Posterior vena cava (tissue), 2 donors: ENCODE measurements around the gene TUSC2. TPM values are rescaled to one million over a fixed set of nuclear protein-coding genes. Genes with fewer than 3 reads are reported as not detected.

Experiments
- DNase-seq: peaks from one replicate; pipeline ENCODE4 v3.0.0-alpha.2; 2020; ENCODE audit warnings: low spot score
- intact Hi-C, 2 donors: fragments of 100-400 bp; cut with DNase I; formaldehyde crosslinking; loops; one replicate each; pipeline versions ENCODE4 v1.14.1 to v1.14.2; 2022 to 2023
- total RNA-seq, 2 donors: library from RNA; stranded (reverse); fragmentation: NEBNext Ultra II Directional; extraction: Animal tissue kit (Norgen Biotek cat#: 25700); gene quantifications; one replicate each; pipeline ENCODE4 v1.2.1, GENCODE V29; 2021
- donor health status: DM: yes; HTN: yes; CAD: no.
- donor health status: DM: yes; HTN: yes; CAD: no.

The TUSC2 gene
- total RNA-seq, 2 donors from 2014 or later, result 19.1 to 22.4 TPM

DNA sequence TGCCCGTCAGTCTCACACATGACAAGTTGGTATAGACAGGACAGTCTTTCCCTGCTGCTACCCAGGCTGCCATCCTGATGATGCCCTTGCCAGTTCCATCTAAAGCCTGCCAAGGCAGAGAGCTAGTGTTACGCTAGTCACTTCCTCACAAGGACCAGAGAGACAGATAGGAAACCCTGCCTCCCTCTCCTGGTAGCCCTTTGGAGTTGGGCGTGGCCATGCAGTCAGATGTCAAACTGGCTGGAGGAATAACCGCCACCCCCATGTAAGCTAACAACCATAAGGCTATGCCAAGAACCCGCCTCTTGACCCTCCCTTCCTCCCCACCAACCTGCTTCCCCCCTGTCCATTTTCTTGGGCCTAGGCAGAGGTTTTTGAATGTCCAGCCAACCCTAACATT lies 28.5 kb upstream of the TUSC2 start:
- intact Hi-C loops, result no loop called here
- no peak for DNase-seq

DNA sequence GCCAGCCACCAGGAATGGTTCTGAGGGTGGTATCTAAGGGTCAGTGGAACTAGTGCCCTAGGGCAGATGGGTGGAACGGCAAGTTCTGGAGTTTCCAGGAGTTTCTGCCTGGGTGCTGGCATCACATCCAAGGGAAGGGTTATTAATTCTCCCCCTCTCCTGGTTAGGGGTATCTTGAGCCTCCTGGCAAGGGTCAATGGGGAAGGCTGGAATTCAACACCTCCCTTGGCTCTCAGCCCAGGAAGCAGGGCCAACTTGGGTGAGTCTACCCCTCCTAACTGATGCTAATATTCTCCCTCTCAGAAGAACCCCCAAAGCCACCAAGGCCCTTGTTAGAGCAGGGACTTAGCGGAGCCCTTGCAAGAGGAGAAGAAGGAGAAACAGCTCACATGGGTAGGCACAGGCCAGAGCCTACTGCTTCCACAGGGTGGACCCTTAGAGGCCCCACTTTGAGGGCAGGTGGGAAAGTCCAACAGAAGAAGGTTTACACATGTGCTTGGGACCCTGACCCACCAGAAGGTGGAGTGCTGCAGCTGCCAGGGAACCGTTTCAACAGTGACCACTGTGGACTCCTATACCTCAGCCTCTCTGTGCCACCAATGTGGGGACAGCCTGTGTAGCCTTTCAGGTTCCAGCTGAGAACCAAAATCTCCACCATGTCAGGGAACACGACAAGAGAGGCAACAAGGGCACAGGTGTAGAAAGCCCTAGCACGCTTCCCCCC lies 28.0 kb upstream of the TUSC2 start:
- intact Hi-C loops, result no loop called here
- no peak for DNase-seq

DNA sequence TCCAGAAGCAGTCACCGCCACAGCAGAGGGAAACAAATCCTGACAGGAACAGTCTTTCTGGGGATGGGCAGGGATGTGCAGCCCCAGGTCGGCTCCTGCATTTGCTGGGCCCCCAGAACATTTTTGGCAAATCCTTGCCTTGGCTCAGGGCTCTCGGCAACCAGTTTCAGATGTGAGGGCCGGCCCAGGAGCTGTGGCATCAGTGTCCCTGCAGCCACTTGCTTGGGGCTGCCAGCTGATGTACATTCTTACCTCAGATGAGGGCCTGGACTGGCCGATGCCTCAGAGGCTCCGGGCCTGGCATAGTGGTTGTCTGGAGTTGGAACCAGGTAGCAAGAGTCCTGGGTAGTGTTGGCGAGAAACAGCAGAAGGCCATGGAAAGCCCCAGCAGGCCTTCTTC lies 26.8 kb upstream of the TUSC2 start:
- DNase-seq, result no peak
- intact Hi-C loops, result no loop called here

DNA sequence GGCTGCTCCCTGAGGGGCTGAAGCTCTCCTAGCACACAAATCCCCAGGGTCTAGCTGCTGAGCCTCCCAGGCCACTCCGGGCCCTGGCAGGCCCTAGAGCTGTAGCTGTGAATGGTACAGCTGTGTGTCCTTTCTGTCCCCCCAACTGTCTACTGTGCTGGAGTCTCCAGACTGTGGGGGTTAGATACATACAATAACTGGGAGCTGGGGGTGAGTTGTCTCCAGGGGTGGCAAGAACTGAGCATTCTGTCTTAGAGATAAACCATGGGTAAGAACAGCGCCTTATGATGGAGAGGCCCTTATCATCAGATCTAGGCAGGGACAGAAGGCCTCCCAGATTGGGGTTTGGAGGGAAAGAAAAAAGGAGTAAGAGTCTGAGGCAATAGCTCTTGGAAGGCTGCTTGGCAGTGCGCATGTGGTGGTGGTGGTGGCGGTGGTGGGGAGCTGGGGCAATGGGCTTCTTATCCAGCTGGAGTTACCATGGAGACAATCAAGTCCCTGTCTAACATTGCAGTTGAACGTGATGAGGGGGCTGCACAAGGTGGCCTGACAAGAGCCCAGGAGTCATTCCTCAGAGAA lies 26.3 kb upstream of the TUSC2 start:
- intact Hi-C loops, result no loop called here
- DNase-seq, result no peak

DNA sequence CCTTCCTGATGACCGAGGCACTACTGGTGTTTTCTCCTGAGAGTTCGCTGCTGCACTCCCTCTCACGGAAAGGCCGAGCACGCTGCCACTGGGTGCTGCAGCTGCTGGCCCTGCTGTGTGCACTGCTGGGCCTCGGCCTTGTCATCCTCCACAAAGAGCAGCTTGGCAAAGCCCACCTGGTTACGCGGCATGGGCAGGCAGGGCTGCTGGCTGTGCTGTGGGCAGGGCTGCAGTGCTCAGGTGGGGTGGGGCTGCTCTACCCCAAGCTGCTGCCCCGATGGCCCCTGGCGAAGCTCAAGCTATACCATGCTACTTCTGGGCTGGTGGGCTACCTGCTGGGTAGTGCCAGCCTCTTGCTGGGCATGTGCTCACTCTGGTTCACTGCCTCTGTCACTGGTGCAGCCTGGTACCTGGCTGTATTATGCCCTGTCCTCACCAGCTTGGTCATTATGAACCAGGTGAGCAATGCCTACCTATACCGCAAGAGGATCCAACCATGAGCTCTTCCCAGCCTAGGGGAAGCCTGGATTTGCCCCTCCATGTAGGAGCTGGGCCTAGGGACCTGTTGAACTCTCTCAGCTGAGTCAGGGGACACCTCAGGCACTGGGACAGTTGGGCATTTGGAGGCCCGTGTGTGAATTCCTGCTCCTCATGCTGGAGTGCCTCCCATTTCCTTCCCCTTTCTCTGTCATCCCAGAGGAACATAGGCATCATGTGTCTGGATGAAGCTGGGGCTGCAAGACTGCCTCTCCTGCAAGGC lies 25.4 kb upstream of the TUSC2 start:
- intact Hi-C loops, result no loop called here
- DNase-seq, result no peak

DNA sequence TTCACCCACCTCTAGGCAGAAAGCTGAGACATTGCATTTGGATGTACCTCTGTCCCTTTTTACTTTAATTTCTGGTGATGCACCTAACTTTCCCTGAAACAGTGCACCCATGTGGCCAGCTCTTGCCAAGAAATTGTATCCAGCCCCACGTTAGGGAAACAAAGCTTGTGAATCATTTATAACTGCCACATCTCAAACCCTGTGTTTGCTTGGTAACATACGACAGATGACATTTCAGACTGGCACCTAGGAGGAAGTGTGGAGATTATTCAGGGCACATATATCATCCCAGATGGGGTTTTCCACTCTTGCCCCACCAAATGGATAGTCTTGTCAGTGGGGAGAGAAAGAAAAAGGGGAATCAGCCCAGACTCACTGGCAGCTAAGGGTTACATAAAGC lies 24.8 kb upstream of the TUSC2 start:
- intact Hi-C loops, result loop anchor here in 1 of 2 donors (1.0 kb wide), 1 partner anchor 30 kb away; the partner anchor contains the start of gene HYAL2
- no peak for DNase-seq

DNA sequence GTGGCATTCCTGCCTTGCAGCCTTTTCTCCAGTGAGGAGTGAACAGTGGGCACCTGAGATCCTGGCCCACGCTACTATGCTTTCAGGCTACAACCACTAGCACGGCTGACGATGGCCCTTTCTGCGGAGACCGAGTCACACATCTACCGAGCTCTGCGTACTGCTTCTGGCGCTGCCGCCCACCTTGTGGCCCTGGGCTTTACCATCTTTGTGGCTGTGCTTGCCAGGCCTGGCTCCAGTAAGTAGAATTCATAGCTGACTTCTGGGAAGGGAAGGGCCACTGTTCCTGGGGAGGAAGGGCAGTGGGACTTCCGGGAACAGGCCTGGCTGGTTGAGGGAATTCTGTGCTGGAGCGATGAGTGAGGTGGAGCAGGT lies 23.3 kb upstream of the TUSC2 start:
- DNase-seq, result no peak
- intact Hi-C loops, result no loop called here

DNA sequence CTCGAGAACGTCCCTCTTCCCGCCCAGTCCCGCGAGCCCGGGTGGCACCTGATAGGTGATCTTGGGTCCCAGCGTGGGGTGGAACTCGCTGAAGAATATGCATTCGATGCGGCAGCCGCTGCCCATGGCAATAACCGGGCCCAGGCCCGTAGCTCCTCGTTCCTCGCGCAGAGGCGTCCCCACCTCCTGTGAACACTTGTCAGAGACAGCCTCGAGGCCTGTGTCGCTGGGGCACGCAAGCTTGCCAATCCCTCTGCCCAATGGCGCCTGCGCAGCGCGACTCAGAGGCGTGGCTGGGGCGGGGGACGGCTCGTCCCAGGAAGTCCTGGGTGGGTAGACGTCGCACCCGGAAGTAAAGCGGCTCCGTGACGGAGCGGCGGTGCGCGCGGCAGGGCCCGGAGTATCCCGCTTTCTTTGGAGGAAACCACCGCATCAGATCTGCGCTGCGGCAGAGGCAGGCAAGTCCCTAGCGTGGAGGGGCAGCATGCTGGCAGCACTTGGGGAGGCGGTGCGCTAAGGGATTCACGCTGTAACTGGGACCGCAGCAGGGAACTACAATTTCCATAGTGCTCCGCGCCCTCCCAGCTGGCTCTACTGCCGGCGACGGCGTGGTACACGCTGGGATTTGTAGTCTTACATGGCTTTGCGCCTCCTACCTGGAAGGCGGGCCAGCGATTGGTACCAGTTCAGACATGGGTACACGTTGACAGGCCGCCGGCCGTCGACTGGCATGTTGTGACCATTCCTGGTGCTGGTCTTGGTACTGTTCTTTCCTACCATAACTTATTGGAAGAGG lies 22.7 kb upstream of the TUSC2 start, which contains the start of the genes CYB561D2 and NPRL2:
Gene CYB561D2, plus strand, starts transcription at position 336 of the 796 bp plus-strand sequence. CDS start 572 bp downstream, outside the sequence.
Gene NPRL2, minus strand, starts transcription at position 249 of the 796 bp plus-strand sequence. Its CDS starts 123 bp downstream, at position 126.
- intact Hi-C loops, result no loop called here
- DNase-seq, result peak; percentile 99

DNA sequence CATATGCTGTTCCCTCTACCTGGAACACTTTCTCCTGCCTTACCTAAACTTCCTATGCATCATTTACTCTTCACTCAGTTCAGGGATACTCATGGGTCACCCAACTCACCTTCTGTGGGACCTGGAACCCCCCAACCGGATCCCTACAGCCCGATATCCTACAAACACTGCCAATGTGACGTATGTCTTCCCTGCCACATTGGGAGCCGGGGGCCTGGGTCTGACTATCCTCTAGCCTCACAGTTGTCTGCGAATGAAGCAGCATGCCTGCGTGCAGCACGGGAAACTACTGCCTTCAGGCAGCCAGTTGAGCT lies 22.1 kb upstream of the TUSC2 start:
- no peak for DNase-seq
- intact Hi-C loops, result no loop called here

DNA sequence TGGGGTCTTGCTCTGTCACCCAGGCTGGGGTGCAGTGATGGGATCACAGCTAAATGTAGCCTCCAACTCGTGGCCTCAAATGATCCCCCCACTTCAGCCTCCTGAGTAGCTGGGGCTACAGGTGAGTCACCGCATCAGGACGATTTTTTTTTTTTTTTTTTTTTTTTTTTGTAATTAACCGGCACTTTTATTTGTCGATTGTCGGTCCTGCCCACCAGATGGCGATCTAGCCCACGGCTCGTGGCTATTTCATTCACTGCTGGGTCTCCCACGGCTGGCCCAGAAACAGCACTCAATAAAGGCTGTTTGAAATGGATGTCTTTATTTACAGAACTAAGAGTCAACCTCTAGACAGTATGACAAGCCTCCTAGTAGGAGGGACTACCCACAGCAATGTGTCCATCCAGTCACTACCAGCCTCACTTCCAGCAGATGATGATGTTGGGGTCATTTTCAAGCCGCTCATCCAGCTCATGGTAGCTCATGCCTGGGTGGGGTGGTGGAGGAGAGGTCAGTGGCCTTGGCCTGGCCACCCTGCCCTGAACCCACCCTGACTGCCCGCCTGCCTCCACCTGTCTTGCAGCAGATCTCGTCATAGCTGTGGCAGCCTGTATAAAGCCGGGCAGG lies 19.3 kb upstream of the TUSC2 start:
- DNase-seq, result no peak
- intact Hi-C loops, result loop anchor here in 1 of 2 donors (5.0 kb wide), 1 partner anchor 195 kb away; no protein-coding TSS in a partner anchor

DNA sequence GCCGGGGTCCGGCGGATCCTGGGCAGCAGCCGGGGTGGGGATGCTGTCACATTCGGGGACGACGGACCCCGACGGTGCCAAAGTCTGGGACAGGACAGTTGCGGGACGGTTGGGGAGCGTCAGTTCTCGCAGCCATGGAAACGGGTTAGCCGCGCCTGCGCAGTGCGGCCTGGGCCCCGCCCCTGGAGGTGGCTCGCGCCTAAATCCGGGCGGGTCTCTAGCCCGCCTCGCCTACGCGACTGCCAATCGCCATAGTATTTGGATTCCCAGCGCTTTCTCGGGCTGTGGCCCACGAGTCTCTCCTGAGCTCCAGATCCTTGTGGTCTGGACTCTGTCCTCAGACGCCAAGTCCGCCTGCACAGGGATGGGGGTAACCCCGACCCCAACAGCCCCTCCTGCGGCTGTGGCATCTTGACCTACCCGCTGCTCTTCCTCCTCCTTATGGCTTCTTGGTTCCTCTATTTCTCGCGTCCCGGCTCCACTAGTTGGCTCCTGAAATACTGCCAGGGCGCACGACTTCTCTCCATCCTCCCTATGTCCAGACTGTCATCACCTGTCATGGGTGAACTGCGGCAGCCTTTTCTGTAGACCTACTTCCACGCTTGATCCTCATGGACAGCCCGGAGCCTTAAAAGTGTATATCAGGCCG lies 17.7 kb upstream of the TUSC2 start, which contains the start of gene ZMYND10:
Gene ZMYND10, minus strand, starts transcription at position 147 of the 649 bp plus-strand sequence. CDS start 153 bp downstream, outside the sequence.
- intact Hi-C loops, result loop anchor here in 1 of 2 donors (5.0 kb wide), 1 partner anchor 197 kb away; no protein-coding TSS in a partner anchor
- DNase-seq, result peak; percentile 92

DNA sequence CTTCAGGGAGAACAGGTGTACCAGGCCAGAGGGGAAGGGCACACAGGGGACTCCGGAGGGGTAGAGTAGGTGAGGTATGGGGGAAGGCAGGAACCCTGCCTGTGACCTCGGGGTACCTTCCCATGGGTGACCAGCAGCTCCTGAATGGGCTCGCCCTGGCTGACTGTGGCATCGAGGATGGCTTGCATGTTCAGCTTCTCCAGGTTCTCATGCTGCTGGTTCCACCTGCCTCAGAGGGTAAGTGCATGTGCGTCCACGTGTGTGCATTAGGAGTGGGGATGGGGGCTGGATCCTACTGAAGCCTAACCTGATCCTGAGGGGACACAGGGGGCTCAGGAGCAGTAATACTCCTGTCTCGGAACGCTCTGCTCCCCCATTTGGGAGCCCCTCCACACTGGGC lies 17.0 kb upstream of the TUSC2 start:
- intact Hi-C loops, result loop anchor here in 1 of 2 donors (5.0 kb wide), 1 partner anchor 197 kb away; no protein-coding TSS in a partner anchor
- DNase-seq, result no peak

DNA sequence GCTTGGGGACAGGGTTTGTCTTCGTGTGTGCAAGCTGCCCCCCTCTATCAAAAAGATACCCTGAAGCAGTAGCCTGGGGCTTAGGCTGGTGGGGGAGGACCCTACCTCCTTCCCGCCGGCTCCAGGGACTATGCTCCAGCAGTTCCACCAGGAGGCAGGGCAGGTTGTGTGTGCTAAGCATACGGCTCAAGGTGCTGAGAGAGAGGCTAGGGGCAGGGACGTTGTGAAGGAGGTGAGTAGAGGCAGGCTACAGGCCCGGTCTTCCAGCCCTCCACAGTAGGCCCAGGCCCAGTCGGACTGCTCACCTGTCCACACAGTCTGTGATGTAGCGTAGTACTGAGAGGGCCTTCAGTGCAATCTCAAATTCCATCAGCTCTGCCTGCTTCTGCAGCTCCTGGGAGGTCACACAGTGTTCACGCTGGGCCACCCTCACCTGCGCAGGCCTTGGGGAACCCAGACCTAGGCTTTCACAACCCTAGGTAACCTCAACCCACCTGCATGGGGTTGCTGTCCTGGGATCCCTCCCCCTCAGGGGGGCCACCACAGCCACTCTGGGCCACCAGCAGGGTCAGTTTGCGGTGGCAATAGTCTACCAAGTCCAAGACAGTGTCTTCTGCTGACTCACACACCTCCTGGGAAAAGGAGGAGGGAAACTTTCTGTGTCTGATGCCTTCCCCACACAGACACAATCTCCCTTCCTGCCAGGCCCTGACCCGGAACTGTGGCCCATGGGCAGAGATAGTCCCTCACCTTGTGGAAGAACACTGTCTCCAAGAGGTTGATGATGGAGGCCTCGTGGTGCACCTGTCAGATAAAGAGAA lies 15.0 kb upstream of the TUSC2 start:
- DNase-seq, result no peak
- intact Hi-C loops, result no loop called here

DNA sequence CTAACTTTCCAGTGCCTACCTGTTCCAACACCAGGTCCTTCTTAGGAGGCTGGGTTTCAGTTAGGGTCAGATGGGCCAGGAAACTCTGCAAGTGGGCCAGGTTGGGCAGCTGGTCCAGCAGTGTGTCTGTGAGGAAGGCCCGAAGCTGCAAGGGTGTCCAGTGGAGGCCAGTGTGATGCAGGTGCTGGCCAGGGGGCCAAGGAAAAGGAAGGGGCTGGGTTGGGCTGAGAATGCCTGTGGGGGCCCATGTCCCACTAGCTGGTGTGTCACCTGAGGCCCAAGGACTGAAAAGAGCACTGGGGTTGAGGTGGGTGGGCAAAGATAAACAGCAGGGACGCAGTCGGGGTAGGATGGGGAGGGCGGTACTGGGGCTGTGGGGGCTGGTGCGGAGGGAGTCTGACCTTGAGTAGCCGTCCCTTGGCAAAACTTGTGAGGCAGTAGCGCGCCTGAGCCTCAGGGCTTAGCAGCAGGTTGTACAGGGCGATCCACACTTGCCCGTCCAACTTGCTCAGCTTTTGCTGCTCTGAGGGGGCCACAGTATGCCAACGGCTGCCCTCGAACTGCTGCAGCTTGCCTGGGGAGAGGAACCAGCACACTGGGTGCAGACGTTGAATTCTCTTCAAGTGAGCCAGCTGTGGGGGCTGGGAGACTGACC lies 14.1 kb upstream of the TUSC2 start:
- intact Hi-C loops, result no loop called here
- no peak for DNase-seq

DNA sequence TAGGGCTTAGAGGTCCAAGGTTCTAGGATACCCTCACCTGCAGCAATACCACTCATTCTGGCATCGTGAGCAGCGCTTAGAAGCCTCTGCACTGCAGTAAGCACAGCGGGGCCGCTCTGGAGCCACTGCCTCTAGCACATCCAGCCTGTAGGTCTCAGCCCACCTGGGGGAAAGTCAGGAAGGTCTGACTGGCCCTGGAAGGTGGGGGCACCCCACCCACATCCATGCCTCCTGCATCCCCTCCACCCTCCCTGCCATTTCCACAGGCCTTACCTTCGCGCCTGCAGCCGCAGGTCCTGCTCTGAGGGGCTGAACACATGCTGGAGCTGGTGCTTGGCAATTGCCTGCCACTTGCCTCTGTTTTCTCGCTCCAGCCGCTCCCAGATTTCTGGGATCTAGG lies 13.5 kb upstream of the TUSC2 start:
- intact Hi-C loops, result no loop called here
- DNase-seq, result no peak

DNA sequence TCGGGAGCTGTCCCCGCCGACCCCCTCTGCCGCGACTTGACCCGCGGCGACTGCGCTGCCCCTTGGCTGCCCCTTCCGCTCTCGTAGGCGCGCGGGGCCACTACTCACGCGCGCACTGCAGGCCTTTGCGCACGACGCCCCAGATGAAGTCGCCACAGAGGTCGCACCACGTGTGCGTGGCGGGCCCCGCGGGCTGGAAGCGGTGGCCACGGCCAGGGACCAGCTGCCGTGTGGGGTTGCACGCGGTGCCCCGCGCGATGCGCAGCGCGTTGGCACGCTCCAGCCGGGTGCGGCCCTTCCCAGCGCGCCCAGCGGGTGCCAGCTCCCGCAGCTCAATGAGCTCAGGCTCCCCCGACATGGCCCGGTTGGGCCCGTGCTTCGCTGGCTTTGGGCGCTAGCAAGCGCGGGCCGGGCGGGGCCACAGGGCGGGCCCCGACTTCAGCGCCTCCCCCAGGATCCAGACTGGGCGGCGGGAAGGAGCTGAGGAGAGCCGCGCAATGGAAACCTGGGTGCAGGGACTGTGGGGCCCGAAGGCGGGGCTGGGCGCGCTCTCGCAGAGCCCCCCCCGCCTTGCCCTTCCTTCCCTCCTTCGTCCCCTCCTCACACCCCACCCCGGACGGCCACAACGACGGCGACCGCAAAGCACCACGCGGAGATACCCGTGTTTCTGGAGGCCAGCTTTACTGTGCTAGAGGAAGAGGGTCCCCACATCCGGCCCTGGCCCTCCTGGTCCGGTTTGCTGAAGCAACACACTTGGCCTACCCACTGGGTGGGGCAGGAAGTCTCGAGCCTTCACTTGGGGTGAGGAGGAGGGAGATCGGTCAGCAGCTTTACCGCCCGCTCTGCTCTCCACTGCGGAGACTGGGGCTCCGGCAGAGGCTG lies 12.7 kb upstream of the TUSC2 start, which contains the start of gene RASSF1:
Gene RASSF1, minus strand, starts transcription at position 389 of the 882 bp plus-strand sequence. Its CDS starts 31 bp downstream, at position 358.
- DNase-seq, result peak; percentile 95
- intact Hi-C loops, result no loop called here
